HepG2 (cell line): ENCODE results near the gene PHF14. TPM values are rescaled to one million over a fixed set of nuclear protein-coding genes. Genes with fewer than 3 reads are reported as not detected.

Source experiments
- CHD4 ChIP-seq: fragments of 200-600 bp; sonication (generic); IDR thresholded peaks from 2 replicates; pipeline ENCODE4 v1.7.0; 2017; ENCODE audit warnings: mild to moderate bottlenecking, low read length, borderline replicate concordance
- CREM ChIP-seq, 2 experiments: sonication (generic) in 1 of 2; formaldehyde crosslinking in 1 of 2; IDR thresholded peaks; 2 replicates each; pipeline versions ENCODE4 v1.4.0 to v1.6.1; 2016 to 2020; ENCODE audit warnings: antibody characterized with exemption in 1 of 2, mild to moderate bottlenecking in 1 of 2, missing genetic modification reagents in 1 of 2
- FOXC1 ChIP-seq: sonication (generic); formaldehyde crosslinking; IDR thresholded peaks from 2 replicates; pipeline ENCODE4 v1.8.0; 2022; ENCODE audit warnings: mild to moderate bottlenecking, missing genetic modification reagents, borderline replicate concordance
- HBP1 ChIP-seq: IDR thresholded peaks from 2 replicates; pipeline ENCODE4 v1.6.1; 2016; ENCODE audit warnings: low read depth, control low read depth
- HNF1B ChIP-seq: sonication (generic); formaldehyde crosslinking; IDR thresholded peaks from 2 replicates; pipeline ENCODE4 v1.5.1; 2020; ENCODE audit warnings: mild to moderate bottlenecking, moderate library complexity, missing genetic modification reagents
- IKZF1 ChIP-seq: fragments of 450-650 bp; IDR thresholded peaks from 2 replicates; pipeline ENCODE4 v1.7.1; 2016
- MLXIP ChIP-seq: sonication (generic); formaldehyde crosslinking; IDR thresholded peaks from 2 replicates; pipeline ENCODE4 v1.9.0; 2021; ENCODE audit warnings: missing genetic modification reagents, borderline replicate concordance
- MTF2 ChIP-seq: sonication (generic); formaldehyde crosslinking; IDR thresholded peaks from 2 replicates; pipeline ENCODE4 v1.5.0; 2020; ENCODE audit warnings: missing genetic modification reagents, borderline replicate concordance
- PRDM15 ChIP-seq: sonication (generic); formaldehyde crosslinking; IDR thresholded peaks from 2 replicates; pipeline ENCODE4 v1.4.0; 2020; ENCODE audit warnings: missing genetic modification reagents
- SP140L ChIP-seq: sonication (generic); formaldehyde crosslinking; IDR thresholded peaks from 2 replicates; pipeline ENCODE4 v1.4.0; 2020; ENCODE audit warnings: missing genetic modification reagents, borderline replicate concordance
- TOE1 ChIP-seq: sonication (generic); formaldehyde crosslinking; IDR thresholded peaks from 2 replicates; pipeline ENCODE4 v1.4.0; 2020; ENCODE audit warnings: mild to moderate bottlenecking, missing genetic modification reagents
- U2AF1 ChIP-seq: fragments of 200-400 bp; formaldehyde crosslinking; optimal IDR thresholded peaks from 2 replicates; pipeline ENCODE3; 2017; ENCODE audit warnings: mild to moderate bottlenecking, low read depth, low read length
- XRCC5 ChIP-seq: fragments of 200-400 bp; formaldehyde crosslinking; optimal IDR thresholded peaks from 2 replicates; pipeline ENCODE3; 2017; ENCODE audit warnings: mild to moderate bottlenecking, low read length
- ZBTB7A ChIP-seq: sonication (generic); formaldehyde crosslinking; IDR thresholded peaks from 2 replicates; pipeline ENCODE4 v1.8.0; 2022; ENCODE audit warnings: mild to moderate bottlenecking, missing genetic modification reagents
- ZKSCAN5 ChIP-seq: sonication (generic); formaldehyde crosslinking; IDR thresholded peaks from 2 replicates; pipeline ENCODE4 v1.5.1; 2020; ENCODE audit warnings: mild to moderate bottlenecking, missing genetic modification reagents
- ZNF207 ChIP-seq: fragments of 450-650 bp; IDR thresholded peaks from 2 replicates; pipeline ENCODE4 v1.6.1; 2016; ENCODE audit warnings: antibody characterized with exemption, borderline replicate concordance
- ZNF556 ChIP-seq: sonication (generic); formaldehyde crosslinking; IDR thresholded peaks from 2 replicates; pipeline ENCODE4 v1.4.0; 2020; ENCODE audit warnings: mild to moderate bottlenecking, missing genetic modification reagents, borderline replicate concordance
- ZNF629 ChIP-seq: sonication (generic); formaldehyde crosslinking; conservative IDR thresholded peaks from 2 replicates; pipeline ENCODE4 v1.5.0; 2020; ENCODE audit warnings: missing genetic modification reagents
- ZNF670 ChIP-seq: sonication (generic); formaldehyde crosslinking; IDR thresholded peaks from 2 replicates; pipeline ENCODE4 v1.8.0; 2022; ENCODE audit warnings: mild to moderate bottlenecking, missing genetic modification reagents, borderline replicate concordance
- polyA plus RNA-seq, 8 experiments: library from polyadenylated mRNA; depleted of rRNA in 3 of 8; stranded (reverse) in 7 of 8; unstranded in 1 of 8; fragments of >200 nt; fragmentation: Illumina TruSeq in 4 of 8; extraction: Trizol in 4 of 8; gene quantifications; 2 replicates each; pipeline versions ENCODE4 v1.2.1 to v1.2.3, GENCODE V29; 2011 to 2016; ENCODE audit warnings: low read depth in 4 of 8, missing spikeins in 1 of 8, mixed read lengths in 1 of 8; ENCODE audit not compliant: insufficient read depth in 1 of 8
- total RNA-seq, 5 experiments: library from RNA; depleted of rRNA; stranded (reverse); fragments of >200 nt; fragmentation: Illumina TruSeq; extraction: Trizol; gene quantifications; 2 replicates each; pipeline ENCODE4 v1.2.3, GENCODE V29; 2016; ENCODE audit warnings: low read depth in 1 of 5

PHF14 gene
- total and polyA plus RNA-seq, 2 of the 13 experiments (the other 11 are each of a cell fraction or from before 2014, with no cell fraction given): 18.9 to 68.7 TPM

- TF ChIP-seq TOE1 (CRISPR knock-in tag) (0 out of 2 replicates have a peak, but pooled peaks have one; percentile 32), ZNF670 (peak; percentile 64; the same call in 1 of the 2 replicates), ZBTB7A (peak; percentile 55; the same call in 1 of the 2 replicates), ZNF207 (no peak), IKZF1 (no peak), MTF2 (CRISPR knock-in tag) (peak; percentile 28; the same call in 1 of the 2 replicates), FOXC1 (no peak), ZNF556 (CRISPR knock-in tag) (peak; percentile 26), PRDM15 (CRISPR knock-in tag) (no peak), ZNF629 (CRISPR knock-in tag) (no peak), MLXIP (CRISPR knock-in tag) (no peak; the same call in 1 of the 2 replicates), XRCC5 (no peak), ZKSCAN5 (CRISPR knock-in tag) (peak; percentile 92), HBP1 (0 out of 2 replicates have a peak, but pooled peaks have one; percentile 10), CHD4 (peak; percentile 76; the same call in 1 of the 2 replicates), U2AF1 (no peak), CREM (IDR thresholded peaks at IDR 0.05) (peak; percentile 63), CREM (CRISPR knock-in tag; IDR thresholded peaks at IDR 0.05) (no peak), HNF1B (CRISPR knock-in tag) (no peak), SP140L (CRISPR knock-in tag) (peak; percentile 99; the same call in 1 of the 2 replicates)
Measured at GRCh38 chr7:10973061-10973941, at the start of gene PHF14 (continued).
